Urinary bladder (tissue), 4 donors: ENCODE data around the gene BBS5. TPM values are rescaled to one million over a fixed set of nuclear protein-coding genes. Genes with fewer than 3 reads are reported as not detected.
"Not testable (repeated sequence)": the region's sequence is repeated elsewhere in the genome, so short reads cannot be mapped to it uniquely, and the experiment has no call there.

ENCODE experiments used
- DNase-seq: peaks from one replicate; pipeline ENCODE4 v3.0.0-alpha.2; 2015; ENCODE audit errors: extremely low spot score
- H3K27ac ChIP-seq: one replicate; pipeline ENCODE4 v1.5.1; 2013; ENCODE audit warnings: low read depth, mild to moderate bottlenecking, moderate library complexity
- H3K36me3 ChIP-seq: one replicate; pipeline ENCODE4 v1.6.1; 2013; ENCODE audit warnings: mild to moderate bottlenecking, moderate library complexity; ENCODE audit not compliant: insufficient read depth
- H3K4me1 ChIP-seq: one replicate; pipeline ENCODE4 v1.6.1; 2013; ENCODE audit warnings: mild to moderate bottlenecking, moderate library complexity; ENCODE audit not compliant: insufficient read depth
- H3K4me3 ChIP-seq: one replicate; pipeline ENCODE4 v1.5.1; 2013; ENCODE audit warnings: low read depth, low read length
- WGBS: extraction: QIAGEN DNeasy Blood & Tissue Kit; methylation state at CpG from one replicate; pipeline ENCODE4 v1.1.7; 2013; 5-methylcytosine and 5-hydroxymethylcytosine counted together
- polyA plus RNA-seq: library from polyadenylated mRNA; stranded (reverse); fragments of 200-250 nt; gene quantifications from one replicate; pipeline ENCODE4 v1.2.3, GENCODE V29; 2013
- total RNA-seq: library from RNA; depleted of rRNA; stranded (reverse); fragments of >200 nt; gene quantifications from one replicate; pipeline ENCODE4 v1.2.3, GENCODE V29; 2014
- donor health status: healthy with polysubstance abuse.
- donor health status: healthy.

The BBS5 gene
- total RNA-seq (13.8 TPM), polyA plus RNA-seq (9.5 TPM)

GRCh38 chr2:169479257-169480078, at the start of gene BBS5:
Gene BBS5 (plus strand): TSS chr2:169479494. CDS start chr2:169479554, 60 bp downstream.
- DNase-seq: peak; percentile 68
- under 1% methylated on average over 71 of the region's 71 CpGs for WGBS

GRCh38 chr2:169431772-169432171, 47.5 kb upstream of the BBS5 start:
- not testable (repeated sequence) for H3K4me3 ChIP-seq, H3K36me3 ChIP-seq, DNase-seq, H3K27ac ChIP-seq, H3K4me1 ChIP-seq

More at GRCh38 chr2:169479257-169480078, at the start of gene BBS5:
- Histone ChIP-seq H3K4me1 (no peaks in the 10 kb centered on the region), H3K36me3 (no peaks in the 10 kb centered on the region), H3K27ac (peak within 1 kb of the TSS; percentile 33), H3K4me3 (peak within 1 kb of the TSS; percentile 70)

- not testable (repeated sequence) for DNase-seq, H3K4me1 ChIP-seq, H3K27ac ChIP-seq, H3K36me3 ChIP-seq, H3K4me3 ChIP-seq
- WGBS: 79% methylated on average over 1 of the region's 1 CpG
These were observed 45.1 kb upstream of the BBS5 start for GRCh38 chr2:169434236-169434635.

GRCh38 chr2:169438466-169439072, 40.7 kb upstream of the BBS5 start:
- no peak overlapping the region for H3K4me3 ChIP-seq
- 29% methylated on average over 3 of the region's 3 CpGs for WGBS
- DNase-seq: no peak

GRCh38 chr2:169439900-169440299, 39.4 kb upstream of the BBS5 start:
- DNase-seq: no peak
- WGBS: 84% methylated on average over 3 of the region's 3 CpGs
- H3K27ac ChIP-seq: no peak overlapping the region
- no peaks in the 10 kb centered on the region for H3K36me3 ChIP-seq
- no peaks in the 10 kb centered on the region for H3K4me1 ChIP-seq
- no peak overlapping the region for H3K4me3 ChIP-seq

More at GRCh38 chr2:169438466-169439072, 40.7 kb upstream of the BBS5 start:
- Histone ChIP-seq H3K36me3 (no peaks in the 10 kb centered on the region), H3K4me1 (no peaks in the 10 kb centered on the region), H3K27ac (no peak overlapping the region)

- Histone ChIP-seq H3K36me3 (no peaks in the 10 kb centered on the region), H3K4me1 (no peaks in the 10 kb centered on the region), H3K4me3 (no peak overlapping the region), H3K27ac (no peak overlapping the region)
- no peak for DNase-seq
These were observed 32.8 kb upstream of the BBS5 start for GRCh38 chr2:169446452-169446851.

- WGBS: 32% methylated on average over 3 of the region's 3 CpGs
- no peaks in the 10 kb centered on the region for H3K4me1 ChIP-seq
- no peak overlapping the region for H3K4me3 ChIP-seq
- H3K36me3 ChIP-seq: no peaks in the 10 kb centered on the region
- no peak overlapping the region for H3K27ac ChIP-seq
- DNase-seq: no peak
These were observed 31.0 kb upstream of the BBS5 start for GRCh38 chr2:169448316-169448715.

GRCh38 chr2:169448865-169449264, 30.4 kb upstream of the BBS5 start:
- H3K4me3 ChIP-seq: no peak overlapping the region
- H3K36me3 ChIP-seq: no peaks in the 10 kb centered on the region
- H3K27ac ChIP-seq: no peak overlapping the region
- DNase-seq: no peak
- H3K4me1 ChIP-seq: no peaks in the 10 kb centered on the region
- WGBS: 87% methylated on average over 1 of the region's 1 CpG

- no peak for DNase-seq
- H3K4me1 ChIP-seq: no peaks in the 10 kb centered on the region
- no peak overlapping the region for H3K4me3 ChIP-seq
- H3K36me3 ChIP-seq: no peaks in the 10 kb centered on the region
- no peak overlapping the region for H3K27ac ChIP-seq
These were observed 27.2 kb upstream of the BBS5 start for GRCh38 chr2:169452080-169452479.

- H3K27ac ChIP-seq, H3K4me3 ChIP-seq, H3K36me3 ChIP-seq, DNase-seq, H3K4me1 ChIP-seq: not testable (repeated sequence)
- 88% methylated on average over 9 of the region's 9 CpGs for WGBS
These were observed 26.2 kb upstream of the BBS5 start for GRCh38 chr2:169453044-169453443.

GRCh38 chr2:169461143-169461542, 18.2 kb upstream of the BBS5 start:
- H3K4me3 ChIP-seq: no peak overlapping the region
- no peak for DNase-seq
- no peaks in the 10 kb centered on the region for H3K36me3 ChIP-seq
- WGBS: 80% methylated on average over 1 of the region's 1 CpG
- no peak overlapping the region for H3K27ac ChIP-seq
- no peaks in the 10 kb centered on the region for H3K4me1 ChIP-seq

- Histone ChIP-seq H3K27ac (no peak overlapping the region), H3K4me3 (no peak overlapping the region), H3K4me1 (no peaks in the 10 kb centered on the region), H3K36me3 (no peaks in the 10 kb centered on the region)
- DNase-seq: no peak
- WGBS: 24% methylated on average over 4 of the region's 4 CpGs
These were observed 16.2 kb upstream of the BBS5 start for GRCh38 chr2:169462896-169463695.

GRCh38 chr2:169464466-169464865, 14.8 kb upstream of the BBS5 start:
- no peaks in the 10 kb centered on the region for H3K36me3 ChIP-seq
- WGBS: 60% methylated on average over 1 of the region's 1 CpG
- no peak for DNase-seq
- no peaks in the 10 kb centered on the region for H3K4me1 ChIP-seq
- H3K4me3 ChIP-seq: no peak overlapping the region
- H3K27ac ChIP-seq: no peak overlapping the region

GRCh38 chr2:169464882-169465281, 14.4 kb upstream of the BBS5 start:
- H3K27ac ChIP-seq: no peak overlapping the region
- no peaks in the 10 kb centered on the region for H3K36me3 ChIP-seq
- H3K4me1 ChIP-seq: no peaks in the 10 kb centered on the region
- no peak for DNase-seq
- WGBS: 57% methylated on average over 2 of the region's 2 CpGs
- no peak overlapping the region for H3K4me3 ChIP-seq
